Esophagus squamous epithelium (tissue), 5 donors: ENCODE measurements around the gene ZNF268. TPM values are rescaled to one million over a fixed set of nuclear protein-coding genes. Genes with fewer than 3 reads are reported as not detected.

ENCODE experiments used
- DNase-seq: peaks from one replicate; lab custom pipeline; 2025; lab: John Stamatoyannopoulos, UW
- H3K27ac ChIP-seq, 4 donors: fragments of 200-600 bp; sonication (generic); one replicate each; pipeline ENCODE4 v1.5.1; 2016 to 2019; ENCODE audit warnings: mild to moderate bottlenecking in 1 of 4
- H3K27me3 ChIP-seq, 4 donors: fragments of 200-600 bp; sonication (generic); 1 replicate in 3 of 4; 2 replicates in 1 of 4; pipeline versions ENCODE4 v1.5.1 to v1.6.0; 2017 to 2021; ENCODE audit warnings: antibody characterized with exemption in 1 of 4
- H3K36me3 ChIP-seq, 3 donors: fragments of 200-600 bp; sonication (generic); one replicate each; pipeline ENCODE4 v1.5.1; 2016 to 2019
- H3K4me1 ChIP-seq, 3 donors: fragments of 200-600 bp; sonication (generic); one replicate each; pipeline ENCODE4 v1.5.1; 2017 to 2019
- H3K4me3 ChIP-seq, 4 donors: fragments of 200-600 bp; sonication (generic); 1 replicate in 3 of 4; 2 replicates in 1 of 4; pipeline ENCODE4 v1.5.1; 2016 to 2019; ENCODE audit warnings: mild to moderate bottlenecking in 2 of 4, moderate library complexity in 1 of 4
- H3K9me3 ChIP-seq, 3 donors: fragments of 200-600 bp; sonication (generic); one replicate each; pipeline ENCODE4 v1.5.1; 2016 to 2019
- POLR2A ChIP-seq, 4 donors: fragments of 450-650 bp; IDR thresholded peaks; one replicate each; pipeline ENCODE4 v1.6.1; 2017; ENCODE audit warnings: antibody characterized with exemption in 4 of 4, mild to moderate bottlenecking in 4 of 4, moderate library complexity in 3 of 4
- WGBS, 2 donors: methylation state at CpG; one replicate each; pipeline ENCODE4 v1.1.5; 2018; 5-methylcytosine and 5-hydroxymethylcytosine counted together
- intact Hi-C: fragments of 100-400 bp; cut with DNase I; formaldehyde crosslinking; loops from one replicate; pipeline ENCODE4 v1.15.0; 2022
- total RNA-seq, 4 donors: library from RNA; depleted of rRNA; stranded (reverse); fragments of >200 nt; gene quantifications; one replicate each; pipeline ENCODE4 v1.1.0, GENCODE V29; 2016
- TF ChIP-seq, protein P1 (sequence below), 6 experiments: fragments of 450-650 bp in 4 of 6; fragments of 200-600 bp in 2 of 6; sonication (generic) in 2 of 6; IDR thresholded peaks; one replicate each; pipeline ENCODE4 v1.5.1; 2016 to 2019; ENCODE audit warnings: antibody characterized with exemption in 6 of 6, mild to moderate bottlenecking in 4 of 6, moderate library complexity in 4 of 6
- donor health status: DM: yes; HTN: yes; CAD: no.

The ZNF268 gene
- total RNA-seq, 4 donors from 2014 or later, result 9.8 to 21.0 (median 15.7) TPM

DNA sequence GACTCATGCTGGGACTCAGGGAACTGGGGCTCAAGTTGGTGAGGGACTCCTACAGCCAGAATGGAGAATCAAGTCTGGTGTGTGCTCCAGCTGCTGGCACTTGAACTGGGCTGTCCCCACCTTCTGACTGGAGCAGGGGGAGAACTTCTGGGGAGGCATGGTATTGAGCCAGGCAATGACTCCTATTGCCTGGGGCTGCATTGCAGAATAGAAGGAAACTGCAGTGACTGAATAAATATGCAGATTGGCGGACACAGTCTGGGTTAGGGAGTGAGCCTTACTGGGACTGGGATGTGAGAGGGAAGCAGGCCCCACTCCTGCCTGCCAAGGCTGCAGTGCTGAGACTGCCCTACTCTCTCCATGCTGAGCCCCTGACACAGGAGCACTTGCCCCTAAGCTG lies 8.8 kb upstream of the ZNF268 start:
- 71% methylated on average over 1 of the region's 1 CpG; no CpG with 5 or more reads in 1 of the 2 donors for WGBS, 2 donors
- H3K27ac ChIP-seq, result no peak overlapping the region
- no peaks in the 10 kb centered on the region for H3K4me1 ChIP-seq
- H3K36me3 ChIP-seq, result no peaks in the 10 kb centered on the region
- intact Hi-C loops, result no loop called here
- H3K9me3 ChIP-seq, result peaks cover 0 to 89% (median 26%) of the 10 kb centered on the region in 3 donors
- DNase-seq, result no peak
- no peaks in the 10 kb centered on the region for H3K27me3 ChIP-seq
- H3K4me3 ChIP-seq, result no peak overlapping the region
- TF ChIP-seq POLR2A (IDR thresholded peaks at IDR 0.05), result no peak
- TF ChIP-seq, protein P1, sequence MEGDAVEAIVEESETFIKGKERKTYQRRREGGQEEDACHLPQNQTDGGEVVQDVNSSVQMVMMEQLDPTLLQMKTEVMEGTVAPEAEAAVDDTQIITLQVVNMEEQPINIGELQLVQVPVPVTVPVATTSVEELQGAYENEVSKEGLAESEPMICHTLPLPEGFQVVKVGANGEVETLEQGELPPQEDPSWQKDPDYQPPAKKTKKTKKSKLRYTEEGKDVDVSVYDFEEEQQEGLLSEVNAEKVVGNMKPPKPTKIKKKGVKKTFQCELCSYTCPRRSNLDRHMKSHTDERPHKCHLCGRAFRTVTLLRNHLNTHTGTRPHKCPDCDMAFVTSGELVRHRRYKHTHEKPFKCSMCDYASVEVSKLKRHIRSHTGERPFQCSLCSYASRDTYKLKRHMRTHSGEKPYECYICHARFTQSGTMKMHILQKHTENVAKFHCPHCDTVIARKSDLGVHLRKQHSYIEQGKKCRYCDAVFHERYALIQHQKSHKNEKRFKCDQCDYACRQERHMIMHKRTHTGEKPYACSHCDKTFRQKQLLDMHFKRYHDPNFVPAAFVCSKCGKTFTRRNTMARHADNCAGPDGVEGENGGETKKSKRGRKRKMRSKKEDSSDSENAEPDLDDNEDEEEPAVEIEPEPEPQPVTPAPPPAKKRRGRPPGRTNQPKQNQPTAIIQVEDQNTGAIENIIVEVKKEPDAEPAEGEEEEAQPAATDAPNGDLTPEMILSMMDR (IDR thresholded peaks at IDR 0.05), result no peak

DNA sequence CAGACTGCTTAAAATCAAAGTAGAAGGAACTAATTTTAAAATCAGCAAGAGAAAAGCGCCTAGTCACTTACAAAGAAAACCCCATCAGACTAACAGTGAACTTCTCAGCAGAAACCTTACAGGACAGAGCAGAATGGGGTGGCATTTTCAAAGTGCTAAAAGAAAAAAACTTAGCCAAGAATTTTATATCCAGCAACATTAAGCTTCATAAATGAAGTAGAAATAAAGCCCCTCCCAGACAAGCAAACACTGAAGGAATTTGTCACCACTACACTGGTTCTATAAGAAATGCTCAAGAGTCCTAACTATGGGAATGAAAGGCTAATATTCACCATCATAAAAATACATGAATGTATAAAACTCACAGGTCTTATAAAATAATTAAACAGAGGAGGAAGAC lies 6.4 kb upstream of the ZNF268 start:
- no peaks in the 10 kb centered on the region for H3K27me3 ChIP-seq
- intact Hi-C loops, result no loop called here
- no peaks in the 10 kb centered on the region for H3K4me1 ChIP-seq
- H3K36me3 ChIP-seq, result no peaks in the 10 kb centered on the region
- DNase-seq, result no peak
- 63 to 73% methylated on average over 1 of the region's 1 CpG for WGBS, 2 donors
- peaks cover 0 to 89% (median 31%) of the 10 kb centered on the region in 3 donors for H3K9me3 ChIP-seq
- TF ChIP-seq, protein P1 (IDR thresholded peaks at IDR 0.05), result no peak
- TF ChIP-seq POLR2A (IDR thresholded peaks at IDR 0.05), result no peak
- H3K4me3 ChIP-seq, result no peak overlapping the region
- no peak overlapping the region for H3K27ac ChIP-seq

DNA sequence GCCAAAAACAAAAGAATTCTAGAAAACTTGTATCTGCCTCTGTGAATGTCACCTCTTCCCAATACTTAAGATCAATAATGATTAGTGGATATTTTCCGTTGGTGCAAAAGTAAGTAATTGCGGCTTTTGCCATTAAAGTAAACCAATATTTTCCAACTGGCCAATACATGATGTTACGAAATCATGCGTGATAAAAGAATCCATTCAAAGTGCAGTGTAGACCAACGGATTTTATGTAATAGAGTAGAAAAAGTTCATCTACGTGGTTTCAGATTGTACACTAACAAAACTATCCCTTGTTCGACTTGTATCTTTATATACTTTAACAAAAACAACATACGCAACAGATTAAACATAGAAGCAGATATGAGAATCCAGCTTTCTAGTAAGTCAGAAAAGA lies 626 bp upstream of the ZNF268 start:
- Histone ChIP-seq H3K4me1 (peaks cover 8 to 13% (median 9%) of the 10 kb centered on the region in 3 donors), H3K27me3 (no peaks in the 10 kb centered on the region), H3K4me3 (peak overlapping the region in 1 of 4 donors; percentile 99), H3K36me3 (peaks cover 9 to 32% (median 12%) of the 10 kb centered on the region in 3 donors), H3K9me3 (peaks cover 0 to 71% (median 20%) of the 10 kb centered on the region in 3 donors), H3K27ac (peak overlapping the region in 2 of 4 donors; percentile 77 to 80)
- WGBS, 2 donors, result 94 to 95% methylated on average over 8 of the region's 8 CpGs
- no peak for TF ChIP-seq POLR2A (IDR thresholded peaks at IDR 0.05)
- TF ChIP-seq, protein P1 (IDR thresholded peaks at IDR 0.05), result no peak
- DNase-seq, result no peak
- intact Hi-C loops, result no loop called here

DNA sequence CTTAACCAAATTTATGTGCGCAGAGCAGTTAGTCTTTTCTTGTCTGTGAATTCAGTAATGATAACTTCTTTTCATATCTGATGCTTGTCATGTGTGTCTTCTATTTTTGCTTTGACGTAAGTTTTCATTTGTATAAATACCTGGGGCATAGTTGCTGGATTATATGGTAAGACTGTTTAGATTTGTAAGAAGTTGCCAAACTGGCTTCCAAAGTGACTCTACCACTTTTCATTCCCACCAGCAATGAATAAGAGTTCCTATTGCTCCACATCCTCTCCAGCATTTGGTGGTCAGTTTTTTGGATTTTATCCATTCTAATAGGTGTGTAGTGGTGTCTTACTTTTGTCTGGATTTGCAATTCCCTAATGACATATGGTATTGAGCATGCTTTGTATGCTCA lies 8.9 kb downstream of the ZNF268 start:
- peaks cover 68 to 100% (median 74%) of the 10 kb centered on the region in 3 donors for H3K36me3 ChIP-seq
- 80 to 85% methylated on average over 2 of the region's 2 CpGs for WGBS, 2 donors
- H3K4me3 ChIP-seq, result peak overlapping the region in 1 of 4 donors; percentile 26
- no peaks in the 10 kb centered on the region for H3K27me3 ChIP-seq
- H3K27ac ChIP-seq, result no peak overlapping the region
- DNase-seq, result no peak
- intact Hi-C loops, result no loop called here
- no peak for TF ChIP-seq POLR2A (IDR thresholded peaks at IDR 0.05)
- TF ChIP-seq, protein P1 (IDR thresholded peaks at IDR 0.05), result no peak
- H3K4me1 ChIP-seq, result no peaks in the 10 kb centered on the region
- H3K9me3 ChIP-seq, result peaks cover 17 to 100% (median 98%) of the 10 kb centered on the region in 3 donors

DNA sequence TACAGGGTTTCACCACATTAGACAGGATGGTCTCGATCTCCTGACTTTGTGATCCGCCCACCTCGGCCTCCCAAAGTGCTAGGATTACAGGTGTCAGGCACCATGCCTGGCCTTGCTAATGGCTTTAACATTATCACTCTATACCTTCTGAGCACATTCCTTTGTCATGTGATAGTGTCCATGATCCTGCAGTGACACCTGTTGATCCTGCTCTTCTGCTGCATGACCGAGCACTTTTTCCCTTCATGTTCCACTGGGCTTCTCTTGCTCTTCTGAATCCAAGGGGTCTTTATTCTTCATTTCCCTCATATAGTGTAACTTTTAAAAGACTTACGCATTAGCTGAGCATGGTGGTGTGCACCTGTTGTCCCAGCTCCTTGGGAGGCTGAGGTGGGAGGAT lies 11.6 kb downstream of the ZNF268 start:
- Histone ChIP-seq H3K27me3 (no peaks in the 10 kb centered on the region), H3K36me3 (peaks cover 52 to 92% (median 74%) of the 10 kb centered on the region in 3 donors), H3K27ac (no peak overlapping the region), H3K4me1 (no peaks in the 10 kb centered on the region), H3K4me3 (peak overlapping the region in 1 of 4 donors; percentile 23), H3K9me3 (peaks cover 19 to 92% (median 90%) of the 10 kb centered on the region in 3 donors)
- TF ChIP-seq POLR2A (IDR thresholded peaks at IDR 0.05), result no peak
- TF ChIP-seq, protein P1 (IDR thresholded peaks at IDR 0.05), result no peak
- WGBS, 2 donors, result 96 to 100% methylated on average over 5 of the region's 5 CpGs
- no peak for DNase-seq
- intact Hi-C loops, result no loop called here
